HL-60 (cell line): Measurements from ENCODE around the gene KLHDC4.

ENCODE experiments used
- CTCF ChIP-seq: IDR thresholded peaks from one replicate; pipeline ENCODE4 v1.5.1; 2011; ENCODE audit warnings: low read length, control low read depth, inconsistent platforms; ENCODE audit not compliant: insufficient read depth
- GABPA ChIP-seq: IDR thresholded peaks from 2 replicates; pipeline ENCODE4 v1.6.1; 2012; ENCODE audit warnings: low read depth
- POLR2AphosphoS5 ChIP-seq: IDR thresholded peaks from 2 replicates; pipeline ENCODE4 v1.6.1; 2012; ENCODE audit warnings: low read depth
- REST ChIP-seq: IDR thresholded peaks from 2 replicates; pipeline ENCODE4 v1.6.1; 2012; ENCODE audit warnings: low read depth; ENCODE audit not compliant: insufficient replicate concordance
- SPI1 ChIP-seq: IDR thresholded peaks from 2 replicates; pipeline ENCODE4 v1.6.1; 2012; ENCODE audit warnings: low read depth, mild to moderate bottlenecking, borderline replicate concordance

GRCh38 chr16:87664792-87665191, 101.0 kb downstream of the KLHDC4 start:
- TF ChIP-seq CTCF (no peak), POLR2AphosphoS5 (no peak), SPI1 (no peak), REST (no peak), GABPA (no peak)
